HG03103 (cell line): ENCODE results near the gene ABCA10.

ENCODE experiments used
- ATAC-seq: cut with Tn5 transposase; IDR thresholded peaks from one replicate; pipeline ENCODE4 v1.9.1; 2021; ENCODE audit warnings: low read depth; ENCODE audit not compliant: unreplicated experiment

Gene ABCA10

GRCh38 chr17:69105907-69106730, 122.5 kb downstream of the ABCA10 start:
- ATAC-seq: no peak

- ATAC-seq: no peak
These were observed 124.9 kb downstream of the ABCA10 start for GRCh38 chr17:69103557-69104233.

- ATAC-seq: no peak
These were observed 130.0 kb downstream of the ABCA10 start for GRCh38 chr17:69098625-69099024.
